A375 (cell line): Measurements from ENCODE around the gene CCR4. TPM values are rescaled to one million over a fixed set of nuclear protein-coding genes. Genes with fewer than 3 reads are reported as not detected.

Experiments used
- total RNA-seq: library from RNA; depleted of rRNA; stranded (reverse); fragments of >200 nt; shearing (Covaris generic); gene quantifications from 2 replicates; pipeline ENCODE4 v1.2.3, GENCODE V29; 2014; rRNA removed

Gene CCR4
- not detected in 2 replicates for total RNA-seq

GRCh38 chr3:32951410-32951811 is at the start of gene CCR4:
TSS of gene CCR4 (plus strand) at chr3:32951644. CDS start at chr3:32953423, 1,779 bp downstream.

Other genes with a start within 250 kb of the CCR4 start
- gene TRIM71, start 133.6 kb upstream of the CCR4 start, total RNA-seq = not detected in 2 replicates
- gene GLB1, start 145.5 kb downstream of the CCR4 start, total RNA-seq = 28.0 and 34.7 TPM in 2 replicates
- gene TMPPE, start 145.5 kb downstream of the CCR4 start, total RNA-seq = 4.5 and 4.6 TPM in 2 replicates
- 185 and 194 TPM in 2 replicates for gene CRTAP, start 162.4 kb downstream of the CCR4 start, total RNA-seq